Activated naive CD8-positive, alpha-beta T cell treated with anti-CD3 and anti-CD28 coated beads, Interleukin-2, amount 50 U/mL, for 16 hours (primary cell): ENCODE results near the gene SEPTIN8.

Experiments used
- DNase-seq: peaks from one replicate; pipeline ENCODE4 v3.0.0-alpha.2; 2020; ENCODE audit warnings: low read depth, low spot score

The SEPTIN8 gene, protein sequence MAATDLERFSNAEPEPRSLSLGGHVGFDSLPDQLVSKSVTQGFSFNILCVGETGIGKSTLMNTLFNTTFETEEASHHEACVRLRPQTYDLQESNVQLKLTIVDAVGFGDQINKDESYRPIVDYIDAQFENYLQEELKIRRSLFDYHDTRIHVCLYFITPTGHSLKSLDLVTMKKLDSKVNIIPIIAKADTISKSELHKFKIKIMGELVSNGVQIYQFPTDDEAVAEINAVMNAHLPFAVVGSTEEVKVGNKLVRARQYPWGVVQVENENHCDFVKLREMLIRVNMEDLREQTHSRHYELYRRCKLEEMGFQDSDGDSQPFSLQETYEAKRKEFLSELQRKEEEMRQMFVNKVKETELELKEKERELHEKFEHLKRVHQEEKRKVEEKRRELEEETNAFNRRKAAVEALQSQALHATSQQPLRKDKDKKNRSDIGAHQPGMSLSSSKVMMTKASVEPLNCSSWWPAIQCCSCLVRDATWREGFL

GRCh38 chr5:132777209-132778069, at the start of gene SEPTIN8:
Gene SEPTIN8, minus strand, starts transcription at chr5:132777239. Its CDS starts 102 bp downstream, at chr5:132777137.
- DNase-seq: no peak

- DNase-seq: no peak
Measured at GRCh38 chr5:132826424-132827082, 49.5 kb upstream of the SEPTIN8 start.

DNA sequence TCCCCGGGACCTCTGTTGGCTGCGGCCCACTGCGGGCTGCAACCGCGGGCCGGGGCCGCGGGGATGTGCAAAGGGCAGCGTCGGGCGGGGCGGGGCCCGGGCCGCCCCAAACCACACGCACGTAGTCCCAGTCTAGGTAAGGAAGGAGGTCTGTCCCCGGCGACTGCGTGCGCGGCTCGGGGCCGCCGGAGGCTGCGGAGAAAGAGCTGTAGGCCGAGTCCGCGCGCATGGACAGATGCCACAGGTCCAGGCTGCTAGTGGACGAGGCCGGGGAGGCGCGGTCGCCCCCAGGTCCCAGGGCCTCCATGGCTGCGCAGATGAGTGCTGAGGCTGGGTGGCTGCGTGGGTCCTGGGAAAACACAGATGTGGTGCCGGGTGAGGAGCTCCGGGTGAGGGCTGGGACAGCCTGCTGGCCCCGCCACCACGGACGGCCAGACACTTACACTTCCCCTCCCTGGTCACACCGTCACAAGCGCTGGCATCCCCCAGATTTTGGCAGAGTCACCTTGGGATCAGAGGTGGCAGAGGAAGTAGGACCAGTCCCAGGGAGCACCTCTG, 48.9 kb upstream of the SEPTIN8 start:
- no peak for DNase-seq

DNA sequence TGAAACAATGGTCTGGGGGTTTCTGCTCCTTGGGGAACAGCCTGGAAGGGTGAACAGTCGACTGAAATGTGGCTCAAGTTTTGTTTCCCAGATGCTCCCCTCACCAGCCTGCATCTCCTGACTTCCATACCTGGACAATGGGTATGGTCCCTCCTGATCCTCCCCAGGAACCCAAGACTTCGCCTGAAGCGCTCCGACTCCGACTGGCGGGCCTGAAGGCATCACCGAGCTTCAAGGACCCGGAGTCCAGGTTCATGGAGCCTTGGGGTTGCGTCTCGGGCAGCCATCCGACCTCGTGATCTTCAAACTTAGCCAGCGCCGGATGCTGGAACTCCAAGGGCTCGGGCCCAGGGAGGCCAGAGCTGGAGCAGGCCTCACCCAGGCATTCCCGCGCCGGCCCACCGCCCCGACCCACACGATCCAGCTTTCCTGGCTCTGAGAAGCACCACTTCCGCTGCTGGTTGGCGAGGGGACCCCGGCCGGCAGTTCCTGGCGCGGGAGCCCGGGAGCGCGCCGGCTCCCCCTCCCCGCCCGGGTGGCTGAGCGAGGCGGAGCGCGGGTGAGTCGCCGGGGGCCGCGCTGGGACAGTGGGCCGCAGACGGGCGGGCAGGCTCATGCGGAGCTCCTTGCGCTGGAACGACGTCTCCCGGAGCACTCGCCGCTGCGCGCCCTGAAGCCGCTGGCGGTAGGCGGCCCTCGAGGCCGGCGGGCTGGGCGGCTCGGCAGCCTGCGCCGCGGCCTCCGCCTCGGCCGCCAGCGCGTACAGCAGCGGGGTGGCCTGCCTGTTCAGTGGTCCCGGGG, 48.2 kb upstream of the SEPTIN8 start:
- DNase-seq: no peak

- DNase-seq: no peak
Measured at GRCh38 chr5:132824426-132824825, 47.4 kb upstream of the SEPTIN8 start.

DNA sequence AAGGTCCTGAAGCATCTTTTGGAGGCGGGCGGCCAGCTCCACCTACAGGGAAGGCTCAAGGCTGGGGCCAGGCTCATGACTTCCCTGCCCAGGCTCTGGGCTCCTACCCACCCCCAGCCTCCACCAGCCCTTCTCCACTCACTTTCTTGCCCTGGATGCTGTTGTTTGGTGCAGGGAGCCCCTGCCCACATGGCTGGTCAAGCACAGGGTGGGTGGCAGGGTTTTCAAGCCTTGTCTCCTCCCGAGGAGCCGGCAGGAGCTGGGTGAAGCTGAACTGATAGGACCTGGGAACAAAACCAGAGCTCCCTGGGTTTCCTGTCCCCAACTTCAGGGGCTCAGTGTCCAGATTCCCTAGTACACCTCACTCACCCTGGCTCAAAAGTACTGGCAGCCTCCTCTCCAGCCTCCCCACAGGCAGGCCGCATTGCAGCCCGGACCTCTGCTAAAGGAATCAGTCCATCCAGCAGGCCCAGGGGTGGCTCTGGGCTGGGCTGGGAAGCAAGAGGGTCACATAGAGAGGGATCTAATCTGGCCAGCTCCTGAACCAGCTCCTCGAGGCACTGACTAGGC, 46.5 kb upstream of the SEPTIN8 start:
- DNase-seq: no peak

GRCh38 chr5:132822650-132823480, 45.8 kb upstream of the SEPTIN8 start:
- DNase-seq: no peak

DNA sequence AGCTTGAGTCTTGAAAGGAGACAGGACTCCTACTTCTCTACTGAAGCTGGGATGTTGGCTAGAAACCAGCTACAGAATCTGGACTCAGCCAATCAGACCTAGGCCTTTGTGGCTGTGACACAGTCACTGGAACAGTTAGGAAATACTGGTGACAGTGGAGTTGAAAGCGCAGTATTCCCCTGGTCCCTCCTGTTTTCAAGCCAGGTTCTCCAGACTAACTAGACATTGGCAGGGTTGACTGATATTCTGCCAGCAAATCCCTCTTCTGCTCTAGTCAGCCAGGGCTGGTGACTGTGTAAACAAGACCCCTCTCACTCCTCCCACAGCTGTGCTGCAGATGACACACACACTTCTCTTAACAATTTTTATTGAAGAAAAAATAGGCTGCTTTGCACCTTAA, 44.8 kb upstream of the SEPTIN8 start:
- no peak for DNase-seq

DNA sequence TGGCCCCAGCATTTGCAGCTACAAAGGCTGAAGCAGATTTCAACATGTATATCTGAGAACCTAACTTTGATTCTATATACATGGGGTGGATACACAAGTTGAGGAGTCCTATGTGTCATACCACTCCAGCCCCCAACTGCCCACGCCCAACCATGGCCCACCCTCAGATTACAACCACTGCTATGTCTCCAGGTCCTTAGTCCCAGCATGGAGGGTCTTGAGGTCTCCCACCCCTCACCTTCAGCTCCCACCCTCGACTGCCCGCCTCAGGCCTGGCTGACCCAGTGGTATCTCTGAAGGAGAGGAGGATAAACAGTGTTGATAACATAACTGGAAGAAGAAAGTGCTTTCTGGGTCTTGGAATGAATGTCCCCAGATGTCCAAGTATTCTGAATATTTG, 44.3 kb upstream of the SEPTIN8 start:
- DNase-seq: no peak

- DNase-seq: peak; percentile 75
Measured at GRCh38 chr5:132820162-132820754, 43.2 kb upstream of the SEPTIN8 start.

GRCh38 chr5:132819468-132819867, 42.4 kb upstream of the SEPTIN8 start:
- DNase-seq: no peak

- DNase-seq: no peak
Measured at GRCh38 chr5:132817011-132817410, 40.0 kb upstream of the SEPTIN8 start.

- no peak for DNase-seq
Measured at GRCh38 chr5:132816554-132816953, 39.5 kb upstream of the SEPTIN8 start.

DNA sequence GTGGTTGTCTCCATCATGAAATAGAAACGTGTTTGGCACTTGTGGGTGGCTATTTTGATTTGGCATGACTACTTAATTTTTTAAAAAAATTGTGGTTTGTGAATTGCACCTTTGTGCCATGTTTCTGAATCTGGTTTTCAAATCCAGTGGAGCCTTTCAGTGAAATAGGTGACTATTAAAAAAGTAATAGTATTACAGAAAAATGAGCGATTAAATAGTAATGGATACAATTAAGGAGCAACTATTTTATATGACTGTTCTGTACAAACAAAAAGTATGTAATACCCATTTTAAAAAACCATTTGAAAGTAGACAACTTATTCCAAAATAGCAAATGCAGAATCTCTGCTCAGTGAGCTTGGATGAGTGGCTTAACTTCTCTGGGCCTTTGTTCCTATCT, 39.0 kb upstream of the SEPTIN8 start:
- no peak for DNase-seq

DNA sequence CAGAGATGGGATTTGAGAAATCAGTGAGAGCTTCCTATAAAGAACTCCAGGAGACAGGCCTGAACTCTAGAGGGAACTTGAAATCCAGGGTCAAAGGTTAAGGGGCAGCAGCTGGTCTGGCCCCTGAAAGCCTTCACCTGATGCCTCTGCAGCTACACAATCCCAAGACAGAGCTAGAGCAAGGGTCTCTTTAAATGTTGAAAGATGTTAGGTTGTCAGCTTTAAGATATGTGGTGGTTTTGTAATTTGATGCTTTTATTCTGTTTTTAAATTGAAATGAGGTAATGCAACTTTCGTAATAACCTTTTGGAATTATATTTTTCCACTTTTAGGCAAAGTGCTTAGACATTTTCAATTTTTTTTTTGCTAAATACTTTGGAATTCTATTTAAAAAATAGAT, 38.4 kb upstream of the SEPTIN8 start:
- DNase-seq: no peak

GRCh38 chr5:132814503-132815294, 37.7 kb upstream of the SEPTIN8 start:
- DNase-seq: no peak

DNA sequence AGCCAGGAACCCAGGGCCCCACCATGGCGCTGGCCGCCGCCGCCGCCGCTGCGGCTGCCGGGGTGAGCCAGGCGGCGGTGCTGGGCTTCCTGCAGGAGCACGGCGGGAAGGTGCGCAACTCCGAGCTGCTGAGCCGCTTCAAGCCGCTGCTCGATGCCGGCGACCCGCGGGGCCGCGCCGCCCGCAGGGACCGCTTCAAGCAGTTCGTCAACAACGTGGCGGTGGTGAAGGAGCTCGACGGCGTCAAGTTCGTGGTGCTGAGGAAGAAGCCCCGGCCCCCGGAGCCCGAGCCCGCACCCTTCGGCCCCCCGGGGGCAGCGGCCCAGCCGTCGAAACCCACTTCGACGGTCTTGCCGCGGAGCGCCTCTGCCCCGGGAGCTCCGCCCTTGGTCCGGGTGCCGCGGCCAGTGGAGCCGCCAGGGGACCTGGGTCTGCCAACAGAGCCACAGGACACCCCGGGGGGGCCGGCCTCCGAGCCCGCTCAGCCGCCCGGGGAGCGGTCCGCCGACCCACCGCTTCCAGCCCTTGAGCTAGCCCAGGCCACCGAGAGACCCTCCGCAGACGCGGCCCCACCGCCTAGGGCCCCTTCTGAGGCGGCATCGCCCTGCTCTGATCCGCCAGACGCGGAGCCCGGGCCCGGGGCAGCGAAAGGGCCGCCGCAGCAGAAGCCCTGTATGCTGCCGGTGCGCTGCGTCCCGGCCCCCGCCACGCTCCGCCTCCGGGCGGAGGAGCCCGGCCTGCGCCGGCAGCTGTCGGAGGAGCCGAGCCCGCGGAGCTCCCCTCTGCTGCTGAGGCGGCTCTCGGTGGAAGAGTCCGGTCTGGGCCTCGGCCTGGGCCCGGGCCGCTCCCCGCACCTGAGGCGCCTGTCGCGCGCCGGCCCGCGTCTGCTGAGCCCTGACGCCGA, 36.8 kb upstream of the SEPTIN8 start:
- no peak for DNase-seq
